A549 (cell line): ENCODE data around the gene SH3BGRL2. TPM values are rescaled to one million over a fixed set of nuclear protein-coding genes. Genes with fewer than 3 reads are reported as not detected.

Experiments used
- ATAC-seq, 2 experiments: fragments of 200-7000 bp in 1 of 2; fragments of >200 bp in 1 of 2; cut with Nextera tagmentation in 1 of 2; cut with Tn5 transposase in 1 of 2; 3 replicates each; pipeline versions ENCODE4 v1.8.0 to v1.9.1; 2018 to 2020; ENCODE audit warnings: mild to moderate bottlenecking in 1 of 2, moderate library complexity in 1 of 2
- CTCF ChIA-PET: fragments of 300-600 bp; sonication (Branson Sonifier 250); formaldehyde crosslinking; extraction: SDS; loops from one replicate; lab custom pipeline; 2021; ENCODE audit warnings: antibody characterized with exemption, inconsistent platforms; lab: Yijun Ruan, JAX
- POLR2A ChIA-PET: fragments of 350-600 bp; formaldehyde crosslinking; extraction: SDS; loops from one replicate; lab custom pipeline; 2021; ENCODE audit warnings: antibody characterized with exemption, inconsistent platforms; lab: Yijun Ruan, JAX
- DNase-seq, 2 experiments: peaks; one replicate each; pipeline versions ENCODE4 v3.0.0 to v3.0.0-alpha.2; 2011 to 2016; ENCODE audit warnings: low read depth in 1 of 2, low spot score in 1 of 2
- FAIRE-seq: peaks from 2 replicates; lab custom pipeline; 2011; peaks lifted over from hg19 to GRCh38; lab: Jason Lieb, UNC
- H3K27ac ChIP-seq, 2 experiments: fragments of >200 bp; sonication (Bioruptor Twin); formaldehyde crosslinking; 3 replicates each; pipeline ENCODE4 v1.5.1; 2016 to 2017
- H3K4me1 ChIP-seq: fragments of >200 bp; sonication (Bioruptor Twin); formaldehyde crosslinking; 3 replicates; pipeline ENCODE4 v1.6.1; 2016
- H3K4me2 ChIP-seq: fragments of >200 bp; sonication (Bioruptor Twin); formaldehyde crosslinking; 3 replicates; pipeline ENCODE4 v1.6.1; 2016
- H3K4me3 ChIP-seq: fragments of >200 bp; sonication (Bioruptor Twin); formaldehyde crosslinking; 3 replicates; pipeline ENCODE4 v1.5.1; 2016
- H3K9me3 ChIP-seq: fragments of >200 bp; sonication (Bioruptor Twin); formaldehyde crosslinking; 3 replicates; pipeline ENCODE4 v1.6.1; 2016
- CBX2 ChIP-seq: fragments of 200-600 bp; sonication (generic); IDR thresholded peaks from 2 replicates; pipeline ENCODE4 v1.6.1; 2016; ENCODE audit warnings: low read depth, mild to moderate bottlenecking, borderline replicate concordance
- FOSB ChIP-seq: fragments of 250-450 bp; sonication (Bioruptor Pico); IDR thresholded peaks from 2 replicates; pipeline ENCODE4 v1.5.0; 2020; ENCODE audit warnings: mild to moderate bottlenecking, moderate library complexity
- FOXS1 ChIP-seq: fragments of 250-450 bp; sonication (Bioruptor Pico); IDR thresholded peaks from 2 replicates; pipeline ENCODE4 v1.5.0; 2020; ENCODE audit warnings: mild to moderate bottlenecking, moderate library complexity
- GATA3 ChIP-seq: IDR thresholded peaks from 2 replicates; pipeline ENCODE4 v1.6.1; 2012; ENCODE audit warnings: borderline replicate concordance
- HOXA7 ChIP-seq: fragments of 250-450 bp; sonication (Bioruptor Pico); IDR thresholded peaks from 2 replicates; pipeline ENCODE4 v1.5.0; 2020; ENCODE audit warnings: mild to moderate bottlenecking, moderate library complexity
- HOXB13 ChIP-seq: fragments of 250-450 bp; sonication (Bioruptor Pico); IDR thresholded peaks from 2 replicates; pipeline ENCODE4 v1.5.0; 2020; ENCODE audit warnings: low read depth, mild to moderate bottlenecking, moderate library complexity
- HOXB5 ChIP-seq: fragments of 250-450 bp; sonication (Bioruptor Pico); IDR thresholded peaks from 2 replicates; pipeline ENCODE4 v1.5.0; 2020; ENCODE audit warnings: mild to moderate bottlenecking, moderate library complexity
- MAX ChIP-seq: IDR thresholded peaks from 2 replicates; pipeline ENCODE4 v1.6.1; 2012
- MAZ ChIP-seq: fragments of 150-350 bp; IDR thresholded peaks from 2 replicates; pipeline ENCODE4 v1.6.1; 2014; ENCODE audit warnings: antibody characterized with exemption, low read depth, low read length, borderline replicate concordance
- NPAS2 ChIP-seq: fragments of 250-450 bp; sonication (Bioruptor Pico); IDR thresholded peaks from 2 replicates; pipeline ENCODE4 v1.8.0; 2022; ENCODE audit warnings: mild to moderate bottlenecking, moderate library complexity, borderline replicate concordance
- PHF8 ChIP-seq: fragments of 200-600 bp; sonication (generic); IDR thresholded peaks from 2 replicates; pipeline ENCODE4 v1.6.1; 2016; ENCODE audit warnings: low read depth, mild to moderate bottlenecking, antibody characterized with exemption, moderate library complexity, borderline replicate concordance
- POLR2A ChIP-seq: IDR thresholded peaks from 2 replicates; pipeline ENCODE4 v1.6.1; 2012; ENCODE audit warnings: mild to moderate bottlenecking, low read length
- POLR2AphosphoS2 ChIP-seq: conservative IDR thresholded peaks from 2 replicates; pipeline ENCODE4 v1.6.1; 2012; ENCODE audit warnings: low read length, improper control_type of control experiment, inconsistent platforms
- RAD21 ChIP-seq, 2 experiments: fragments of >200 bp in 1 of 2; sonication (Bioruptor Twin) in 1 of 2; formaldehyde crosslinking in 1 of 2; IDR thresholded peaks in 1 of 2; conservative IDR thresholded peaks in 1 of 2; 2 replicates in 1 of 2; 3 replicates in 1 of 2; pipeline ENCODE4 v1.6.1; 2012 to 2018; ENCODE audit warnings: inconsistent platforms in 1 of 2
- RFX5 ChIP-seq: fragments of 450-650 bp; IDR thresholded peaks from 2 replicates; pipeline ENCODE4 v1.7.1; 2014; ENCODE audit warnings: antibody characterized with exemption, mild to moderate bottlenecking, moderate library complexity
- RNF2 ChIP-seq: fragments of 200-600 bp; sonication (generic); IDR thresholded peaks from 2 replicates; pipeline ENCODE4 v1.6.1; 2016; ENCODE audit warnings: low read depth, mild to moderate bottlenecking, antibody characterized with exemption, moderate library complexity, borderline replicate concordance
- TFCP2L1 ChIP-seq: fragments of 250-450 bp; sonication (Bioruptor Pico); IDR thresholded peaks from 2 replicates; pipeline ENCODE4 v1.5.0; 2021; ENCODE audit warnings: mild to moderate bottlenecking
- TP53 ChIP-seq: fragments of 250-450 bp; sonication (Bioruptor Pico); IDR thresholded peaks from 2 replicates; pipeline ENCODE4 v1.5.0; 2021; ENCODE audit warnings: mild to moderate bottlenecking, moderate library complexity
- ZNF302 ChIP-seq: fragments of 250-450 bp; sonication (Bioruptor Pico); IDR thresholded peaks from 2 replicates; pipeline ENCODE4 v1.9.0; 2021; ENCODE audit warnings: inconsistent platforms, mild to moderate bottlenecking, moderate library complexity
- WGBS: methylation state at CpG from one replicate; pipeline ENCODE4 v1.1.6; 2017; ENCODE audit errors: missing lambda C conversion rate; 5-methylcytosine and 5-hydroxymethylcytosine counted together
- polyA minus RNA-seq: library from RNA; depleted of rRNA, polyadenylated mRNA; stranded (reverse); fragments of >200 nt; gene quantifications from 2 replicates; pipeline ENCODE4 v1.2.3, GENCODE V29; 2011; rRNA and poly(A)+ RNA removed
- polyA plus RNA-seq, 4 experiments: library from polyadenylated mRNA; depleted of rRNA in 3 of 4; stranded (reverse); fragments of >200 nt; fragmentation: RNase III in 1 of 4; extraction: RNeasy Plus Mini Kit Qiagen cat#74134 plus additional on column Dnase treatment in 1 of 4; gene quantifications; 2 replicates in 3 of 4; 3 replicates in 1 of 4; pipeline ENCODE4 v1.2.3, GENCODE V29; 2011 to 2017
- TF ChIP-seq, protein P1 (sequence below): fragments of 150-350 bp; IDR thresholded peaks from 2 replicates; pipeline ENCODE4 v1.6.1; 2014; ENCODE audit warnings: low read depth, mild to moderate bottlenecking, low read length
- TF ChIP-seq, protein P2 (sequence below): fragments of >200 bp; sonication (Bioruptor Twin); formaldehyde crosslinking; IDR thresholded peaks from 3 replicates; pipeline ENCODE4 v1.6.1; 2016

The SH3BGRL2 gene
- 1.9 and 2.0 TPM in 2 replicates for polyA plus RNA-seq (2011; rRNA removed)
- 0.17 and 0.19 TPM in 2 replicates for polyA plus RNA-seq (2012; cell fraction: cytosol; rRNA removed)
- polyA plus RNA-seq (2012; cell fraction: nucleus; rRNA removed): 0.08 and 0.10 TPM in 2 replicates
- polyA plus RNA-seq (2017; fragmentation: RNase III; extraction: RNeasy Plus Mini Kit Qiagen cat#74134 plus additional on column Dnase treatment): 0.42 to 0.48 TPM (median 0.46 TPM) in 3 replicates
- polyA minus RNA-seq: 0.68 and 0.79 TPM in 2 replicates

- peak; percentile 92 to 98 for ATAC-seq
- POLR2A ChIA-PET: no interaction called here
Observed at GRCh38 chr6:79630883-79631692, at the start of gene SH3BGRL2. TSS of gene SH3BGRL2 (plus strand) at chr6:79631329. CDS start at chr6:79631462, 133 bp downstream.

GRCh38 chr6:79584332-79584731, 46.8 kb upstream of the SH3BGRL2 start:
- FAIRE-seq: no peak
- no peak overlapping the region for H3K4me2 ChIP-seq
- H3K4me1 ChIP-seq: no peaks in the 10 kb centered on the region
- no peak for ATAC-seq
- 53% methylated on average over 2 of the region's 2 CpGs for WGBS
- no peak for TF ChIP-seq POLR2AphosphoS2
- no peak for TF ChIP-seq FOSB
- TF ChIP-seq POLR2A: no peak
- TF ChIP-seq RAD21 (conservative IDR thresholded peaks at IDR 0.05 in 1 of 2, IDR thresholded peaks at IDR 0.05 in 1 of 2): no peak
- TF ChIP-seq, protein P1, sequence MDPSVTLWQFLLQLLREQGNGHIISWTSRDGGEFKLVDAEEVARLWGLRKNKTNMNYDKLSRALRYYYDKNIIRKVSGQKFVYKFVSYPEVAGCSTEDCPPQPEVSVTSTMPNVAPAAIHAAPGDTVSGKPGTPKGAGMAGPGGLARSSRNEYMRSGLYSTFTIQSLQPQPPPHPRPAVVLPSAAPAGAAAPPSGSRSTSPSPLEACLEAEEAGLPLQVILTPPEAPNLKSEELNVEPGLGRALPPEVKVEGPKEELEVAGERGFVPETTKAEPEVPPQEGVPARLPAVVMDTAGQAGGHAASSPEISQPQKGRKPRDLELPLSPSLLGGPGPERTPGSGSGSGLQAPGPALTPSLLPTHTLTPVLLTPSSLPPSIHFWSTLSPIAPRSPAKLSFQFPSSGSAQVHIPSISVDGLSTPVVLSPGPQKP: no peak
- no peak for TF ChIP-seq GATA3
- TF ChIP-seq, protein P2, sequence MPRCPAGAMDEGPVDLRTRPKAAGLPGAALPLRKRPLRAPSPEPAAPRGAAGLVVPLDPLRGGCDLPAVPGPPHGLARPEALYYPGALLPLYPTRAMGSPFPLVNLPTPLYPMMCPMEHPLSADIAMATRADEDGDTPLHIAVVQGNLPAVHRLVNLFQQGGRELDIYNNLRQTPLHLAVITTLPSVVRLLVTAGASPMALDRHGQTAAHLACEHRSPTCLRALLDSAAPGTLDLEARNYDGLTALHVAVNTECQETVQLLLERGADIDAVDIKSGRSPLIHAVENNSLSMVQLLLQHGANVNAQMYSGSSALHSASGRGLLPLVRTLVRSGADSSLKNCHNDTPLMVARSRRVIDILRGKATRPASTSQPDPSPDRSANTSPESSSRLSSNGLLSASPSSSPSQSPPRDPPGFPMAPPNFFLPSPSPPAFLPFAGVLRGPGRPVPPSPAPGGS: no peak
- TF ChIP-seq NPAS2: no peak
- no peak for TF ChIP-seq PHF8
- no peak for TF ChIP-seq MAZ
- TF ChIP-seq HOXB5 (CRISPR knock-in tag): no peak
- no peak for TF ChIP-seq TFCP2L1 (CRISPR knock-in tag)
- no peak for TF ChIP-seq HOXB13 (CRISPR knock-in tag)
- TF ChIP-seq HOXA7: no peak
- no peak for TF ChIP-seq MAX
- no peak for TF ChIP-seq CBX2
- no peak for TF ChIP-seq ZNF302
- no peak for TF ChIP-seq RFX5
- TF ChIP-seq TP53: no peak
- no peak for TF ChIP-seq RNF2
- TF ChIP-seq, all 56 proteins: peak for 0
- no peaks in the 10 kb centered on the region for H3K9me3 ChIP-seq
- no peak overlapping the region for H3K27ac ChIP-seq
- POLR2A ChIA-PET: no interaction called here
- DNase-seq: no peak
- CTCF ChIA-PET: no interaction called here
- no peak overlapping the region for H3K4me3 ChIP-seq

More at GRCh38 chr6:79630883-79631692, at the start of gene SH3BGRL2:
- Histone ChIP-seq H3K4me1 (no peaks in the 10 kb centered on the region), H3K9me3 (no peaks in the 10 kb centered on the region), H3K4me2 (peak within 1 kb of the TSS; percentile 98), H3K27ac (peak within 1 kb of the TSS; percentile 43 to 81; a peak in 5 of 6 replicates), H3K4me3 (peak within 1 kb of the TSS; percentile 72)
- CTCF ChIA-PET: interaction anchor here (0.6 to 1.4 kb wide), 3 partner anchors 44 to 83 kb away, joined by 3 to 6 read pairs (median 3); no protein-coding TSS in a partner anchor
- 3% methylated on average over 26 of the region's 72 CpGs for WGBS
- DNase-seq (peak; percentile 42 to 49), FAIRE-seq (no peak)
- TF ChIP-seq FOXS1 (CRISPR knock-in tag): no peak
- 0 out of 2 replicates have a peak, but pooled peaks have one; percentile 52 for TF ChIP-seq PHF8
